GM10248 (cell line): Measurements from ENCODE around the gene POM121L2.

Source experiments
- CTCF ChIA-PET: fragments of 300-600 bp; sonication (Branson Sonifier 250); formaldehyde crosslinking; extraction: SDS; loops from one replicate; lab custom pipeline; 2021; ENCODE audit warnings: antibody characterized with exemption; lab: Yijun Ruan, JAX
- POLR2A ChIA-PET: fragments of 350-650 bp; sonication (Branson Sonifier 250); formaldehyde crosslinking; extraction: SDS; loops from one replicate; lab custom pipeline; 2020; ENCODE audit warnings: antibody characterized with exemption; lab: Yijun Ruan, JAX
- DNase-seq: peaks from one replicate; pipeline ENCODE4 v3.0.0; 2012; ENCODE audit errors: extremely low spot score
- TF ChIP-seq, protein P1 (sequence below): IDR thresholded peaks from 2 replicates; pipeline ENCODE4 v1.5.1; 2012; ENCODE audit warnings: mild to moderate bottlenecking, low read depth; ENCODE audit errors: extremely low read depth, missing control alignments, control extremely low read depth

Gene POM121L2

DNA sequence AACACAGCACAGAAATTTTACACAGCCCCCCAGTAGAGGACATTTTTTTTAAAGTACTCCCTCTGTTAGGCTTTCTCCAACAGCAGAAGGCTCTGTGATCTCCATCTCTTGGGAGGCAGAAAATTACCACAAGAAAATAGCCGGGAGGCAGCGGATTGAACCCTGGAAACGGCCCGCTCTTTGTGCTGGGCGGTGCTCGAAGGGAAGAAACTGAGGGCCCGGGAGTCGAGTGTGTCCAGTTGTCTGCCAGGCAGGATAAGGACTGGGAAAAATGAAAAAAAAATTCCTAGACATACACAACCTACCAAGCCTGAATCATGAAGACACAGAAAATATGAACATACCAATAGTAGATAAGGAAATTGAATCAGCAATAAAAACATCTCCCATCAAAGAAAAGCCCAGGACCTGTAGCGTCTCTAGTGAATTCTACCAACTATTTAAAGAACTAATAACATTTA lies 31.5 kb downstream of the POM121L2 start:
- CTCF ChIA-PET, result interaction anchor here (1.1 kb wide), 1 partner anchor 29 kb away, joined by 4 read pairs; no protein-coding TSS in a partner anchor
- POLR2A ChIA-PET, result no interaction called here
- TF ChIP-seq, protein P1, sequence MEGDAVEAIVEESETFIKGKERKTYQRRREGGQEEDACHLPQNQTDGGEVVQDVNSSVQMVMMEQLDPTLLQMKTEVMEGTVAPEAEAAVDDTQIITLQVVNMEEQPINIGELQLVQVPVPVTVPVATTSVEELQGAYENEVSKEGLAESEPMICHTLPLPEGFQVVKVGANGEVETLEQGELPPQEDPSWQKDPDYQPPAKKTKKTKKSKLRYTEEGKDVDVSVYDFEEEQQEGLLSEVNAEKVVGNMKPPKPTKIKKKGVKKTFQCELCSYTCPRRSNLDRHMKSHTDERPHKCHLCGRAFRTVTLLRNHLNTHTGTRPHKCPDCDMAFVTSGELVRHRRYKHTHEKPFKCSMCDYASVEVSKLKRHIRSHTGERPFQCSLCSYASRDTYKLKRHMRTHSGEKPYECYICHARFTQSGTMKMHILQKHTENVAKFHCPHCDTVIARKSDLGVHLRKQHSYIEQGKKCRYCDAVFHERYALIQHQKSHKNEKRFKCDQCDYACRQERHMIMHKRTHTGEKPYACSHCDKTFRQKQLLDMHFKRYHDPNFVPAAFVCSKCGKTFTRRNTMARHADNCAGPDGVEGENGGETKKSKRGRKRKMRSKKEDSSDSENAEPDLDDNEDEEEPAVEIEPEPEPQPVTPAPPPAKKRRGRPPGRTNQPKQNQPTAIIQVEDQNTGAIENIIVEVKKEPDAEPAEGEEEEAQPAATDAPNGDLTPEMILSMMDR, result no peak
- DNase-seq, result no peak

DNA sequence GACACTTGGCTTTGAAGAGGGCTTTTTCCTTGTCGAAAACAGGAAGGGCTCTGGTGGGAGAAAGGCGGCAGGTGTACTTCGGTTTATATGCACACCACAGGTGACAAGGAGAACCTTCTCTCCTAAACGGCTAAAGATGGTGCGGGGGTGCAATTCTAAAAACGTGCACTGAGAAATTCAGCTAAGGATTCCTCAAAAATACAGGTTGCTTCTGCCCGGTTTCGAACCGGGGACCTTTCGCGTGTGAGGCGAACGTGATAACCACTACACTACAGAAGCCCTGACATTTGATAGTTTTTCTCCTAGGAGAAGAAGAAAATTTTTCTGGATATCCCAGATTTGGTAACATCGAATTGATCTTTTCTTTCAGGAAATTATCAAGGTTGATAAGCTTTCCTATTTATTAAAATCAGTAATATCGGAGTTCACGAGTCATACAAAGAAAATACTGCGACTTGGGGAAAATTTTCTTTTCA lies 32.0 kb downstream of the POM121L2 start:
- POLR2A ChIA-PET, result no interaction called here
- TF ChIP-seq, protein P1, result no peak
- no peak for DNase-seq
- CTCF ChIA-PET, result interaction anchor here (1.7 kb wide), 1 partner anchor 28 kb away, joined by 6 read pairs; no protein-coding TSS in a partner anchor

DNA sequence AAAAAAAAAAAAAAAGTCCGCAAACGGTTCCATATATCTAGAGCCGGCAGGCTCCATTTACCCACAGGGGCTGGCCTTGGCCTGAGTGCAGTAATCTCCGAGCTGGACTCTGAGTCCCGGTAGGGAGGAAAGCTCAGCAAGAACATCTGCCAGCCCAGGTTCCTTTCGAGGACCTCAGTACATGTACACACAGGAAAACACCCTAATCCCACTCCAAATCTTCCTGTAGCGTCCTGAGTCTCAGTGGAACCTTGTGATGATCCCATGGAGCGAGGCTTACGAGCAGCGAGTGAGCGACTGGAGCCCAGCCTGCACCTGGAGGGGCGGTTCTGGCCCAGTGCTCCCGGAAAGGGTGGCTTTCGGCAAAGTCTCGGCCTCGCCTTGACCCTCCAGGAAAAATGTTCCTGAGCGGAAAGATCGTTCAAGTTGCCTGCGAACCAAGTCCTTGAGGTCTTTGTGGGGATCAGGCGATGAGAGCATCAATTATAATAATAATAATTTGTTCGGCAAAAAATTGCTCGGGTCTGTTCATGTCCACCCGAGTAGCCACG lies 32.5 kb downstream of the POM121L2 start:
- TF ChIP-seq, protein P1, result no peak
- POLR2A ChIA-PET, result no interaction called here
- DNase-seq, result no peak
- CTCF ChIA-PET, result interaction anchor here (1.7 kb wide), 1 partner anchor 28 kb away, joined by 6 read pairs; no protein-coding TSS in a partner anchor

DNA sequence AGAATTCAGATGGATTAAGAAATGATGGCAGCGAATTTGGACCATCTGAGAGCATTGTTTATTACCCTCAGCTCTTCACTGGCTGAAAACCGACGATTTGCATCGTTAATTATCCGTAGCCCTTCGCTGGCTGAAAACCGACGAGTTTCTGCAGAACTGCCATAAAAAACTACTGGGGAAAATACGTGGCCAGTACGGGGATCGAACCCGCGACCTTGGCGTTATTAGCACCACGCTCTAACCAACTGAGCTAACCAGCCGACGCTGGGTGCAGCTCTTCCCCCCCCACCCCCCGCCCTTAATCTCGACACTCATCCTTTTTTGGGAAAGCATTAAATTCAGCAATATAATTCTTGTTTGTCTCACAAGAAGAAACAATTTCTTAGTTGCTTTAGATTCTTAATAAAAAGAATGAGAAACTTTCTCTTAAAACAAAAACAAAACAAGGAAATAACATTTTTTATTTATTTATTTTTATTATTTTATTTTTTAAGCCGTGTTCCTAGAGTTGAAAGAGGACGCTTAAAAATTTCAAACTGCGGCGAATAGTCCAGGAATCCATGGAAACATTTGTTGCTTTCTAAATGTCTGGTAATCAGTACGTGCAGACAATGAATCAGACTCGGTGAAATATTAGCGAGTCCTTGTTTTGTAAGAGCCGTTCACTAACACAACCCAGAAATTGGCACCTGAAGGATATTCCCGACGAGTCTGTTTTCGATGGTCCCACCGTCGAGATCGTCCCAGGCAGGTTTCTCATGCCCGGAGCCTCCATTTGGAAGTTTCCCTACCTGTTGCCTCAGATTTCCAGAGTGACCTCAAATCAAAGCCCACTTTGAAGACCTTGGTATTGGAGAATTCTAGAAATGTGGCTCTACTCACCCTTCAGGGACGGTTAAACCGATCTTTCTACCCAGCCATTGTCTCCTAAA lies 36.8 kb downstream of the POM121L2 start:
- POLR2A ChIA-PET, result no interaction called here
- TF ChIP-seq, protein P1, result no peak
- no peak for DNase-seq
- CTCF ChIA-PET, result interaction anchor here (1.0 to 2.9 kb wide), 2 partner anchors 22 to 24 kb away, joined by 3 to 8 read pairs; no protein-coding TSS in a partner anchor

DNA sequence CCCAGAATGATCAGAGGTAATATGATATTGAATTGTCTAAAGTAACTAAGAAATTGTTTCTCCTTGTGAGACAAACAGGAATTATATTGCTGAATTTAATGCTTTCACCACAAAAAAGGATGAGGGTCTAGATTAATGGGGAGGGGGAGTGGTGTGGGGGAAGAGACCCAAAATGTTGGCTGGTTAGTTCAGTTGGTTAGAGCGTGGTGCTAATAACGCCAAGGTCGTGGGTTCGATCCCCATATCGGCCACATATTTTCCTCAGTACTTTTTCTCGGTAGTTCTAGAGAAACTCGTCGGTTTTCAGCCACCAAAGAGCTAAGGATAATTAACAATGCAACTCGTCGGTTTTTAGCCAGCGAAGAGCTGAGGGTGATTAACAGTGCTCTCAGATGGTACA lies 38.3 kb downstream of the POM121L2 start:
- TF ChIP-seq, protein P1, result no peak
- no peak for DNase-seq
- ChIA-PET CTCF (interaction anchor here (0.9 to 2.9 kb wide), 5 partner anchors 20 to 68 kb away, joined by 3 to 8 read pairs (median 3); no protein-coding TSS in a partner anchor), POLR2A (no interaction called here)

DNA sequence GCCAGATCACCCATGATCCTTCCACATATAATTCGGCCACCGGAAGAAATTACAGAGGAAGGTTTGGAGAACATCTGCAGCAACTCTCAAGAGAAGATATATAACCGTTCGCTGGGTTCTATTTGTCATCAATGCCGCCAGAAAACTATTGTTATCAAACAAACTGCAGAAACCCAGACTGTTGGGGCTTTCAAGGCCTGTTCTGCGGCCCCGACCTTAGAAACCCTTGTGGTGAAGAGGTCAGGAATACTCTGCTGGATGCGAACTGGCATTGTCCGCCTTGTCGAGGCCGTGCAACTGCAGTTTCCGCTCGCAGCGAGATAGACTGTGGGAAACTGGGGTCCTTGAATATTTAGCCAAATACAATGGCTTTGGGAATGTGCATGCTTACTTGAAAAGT lies 43.3 kb downstream of the POM121L2 start:
- ChIA-PET POLR2A (no interaction called here), CTCF (no interaction called here)
- DNase-seq, result no peak
- TF ChIP-seq, protein P1, result no peak
